Peyer's patch (tissue), 4 donors: ENCODE results near the gene ADAMTS12.

ENCODE experiments used
- POLR2A ChIP-seq, 2 donors: fragments of 450-650 bp; IDR thresholded peaks; one replicate each; pipeline ENCODE4 v1.5.1; 2017; ENCODE audit warnings: antibody characterized with exemption in 2 of 2, mild to moderate bottlenecking in 2 of 2, moderate library complexity in 2 of 2
- TF ChIP-seq, protein P1 (sequence below), 6 experiments: fragments of 450-650 bp in 4 of 6; fragments of 200-600 bp in 2 of 6; sonication (generic) in 1 of 6; IDR thresholded peaks; one replicate each; pipeline ENCODE4 v1.5.1; 2017 to 2019; ENCODE audit warnings: antibody characterized with exemption in 6 of 6, mild to moderate bottlenecking in 3 of 6, moderate library complexity in 1 of 6

DNA sequence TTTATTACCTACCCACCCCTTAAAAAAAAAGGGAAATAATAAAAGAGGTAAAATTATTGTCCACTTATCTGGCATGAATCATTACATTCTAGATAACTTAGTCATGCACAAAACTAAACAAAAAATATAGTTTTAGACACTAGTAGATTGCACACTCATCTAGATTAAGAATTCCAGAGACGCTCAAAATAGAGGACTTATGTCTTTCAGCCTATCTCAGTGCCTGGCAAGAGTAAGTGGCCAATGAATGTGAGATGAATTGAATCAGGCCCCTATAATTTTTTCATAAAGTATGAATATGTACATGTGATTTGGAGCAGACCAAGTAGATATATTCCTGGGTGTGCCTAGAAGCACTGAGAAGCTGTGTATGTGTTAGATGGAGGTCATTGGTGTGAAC lies 42.4 kb upstream of the ADAMTS12 start:
- TF ChIP-seq, protein P1, sequence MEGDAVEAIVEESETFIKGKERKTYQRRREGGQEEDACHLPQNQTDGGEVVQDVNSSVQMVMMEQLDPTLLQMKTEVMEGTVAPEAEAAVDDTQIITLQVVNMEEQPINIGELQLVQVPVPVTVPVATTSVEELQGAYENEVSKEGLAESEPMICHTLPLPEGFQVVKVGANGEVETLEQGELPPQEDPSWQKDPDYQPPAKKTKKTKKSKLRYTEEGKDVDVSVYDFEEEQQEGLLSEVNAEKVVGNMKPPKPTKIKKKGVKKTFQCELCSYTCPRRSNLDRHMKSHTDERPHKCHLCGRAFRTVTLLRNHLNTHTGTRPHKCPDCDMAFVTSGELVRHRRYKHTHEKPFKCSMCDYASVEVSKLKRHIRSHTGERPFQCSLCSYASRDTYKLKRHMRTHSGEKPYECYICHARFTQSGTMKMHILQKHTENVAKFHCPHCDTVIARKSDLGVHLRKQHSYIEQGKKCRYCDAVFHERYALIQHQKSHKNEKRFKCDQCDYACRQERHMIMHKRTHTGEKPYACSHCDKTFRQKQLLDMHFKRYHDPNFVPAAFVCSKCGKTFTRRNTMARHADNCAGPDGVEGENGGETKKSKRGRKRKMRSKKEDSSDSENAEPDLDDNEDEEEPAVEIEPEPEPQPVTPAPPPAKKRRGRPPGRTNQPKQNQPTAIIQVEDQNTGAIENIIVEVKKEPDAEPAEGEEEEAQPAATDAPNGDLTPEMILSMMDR (IDR thresholded peaks at IDR 0.05): no peak
- TF ChIP-seq POLR2A (IDR thresholded peaks at IDR 0.05): no peak
